GM21360 (cell line): ENCODE measurements around the gene DBP.

Source experiments
- ATAC-seq: cut with Tn5 transposase; IDR thresholded peaks from one replicate; pipeline ENCODE4 v1.9.1; 2021; ENCODE audit warnings: mild to moderate bottlenecking, moderate library complexity; ENCODE audit not compliant: unreplicated experiment

DBP gene

GRCh38 chr19:48587387-48587786 lies 49.8 kb downstream of the DBP start:
- no peak for ATAC-seq

- ATAC-seq = no peak
These were observed 55.0 kb downstream of the DBP start for GRCh38 chr19:48582168-48582567.
